GM06990 (cell line): ENCODE measurements around the gene AFF4.
"Not testable (repeated sequence)": the region's sequence is repeated elsewhere in the genome, so short reads cannot be mapped to it uniquely, and the experiment has no call there.

Experiments used
- DNase-seq: peaks from one replicate; pipeline ENCODE4 v3.0.0-alpha.2; 2011; ENCODE audit not compliant: insufficient read length; ENCODE audit errors: extremely low read depth
- H3K27me3 ChIP-seq: replicated peaks from 2 replicates; pipeline ENCODE4 v1.6.0; 2011; ENCODE audit warnings: low read length; ENCODE audit not compliant: control insufficient read depth, insufficient read depth
- H3K36me3 ChIP-seq: 2 replicates; pipeline ENCODE4 v1.5.1; 2011; ENCODE audit warnings: low read length; ENCODE audit not compliant: control insufficient read depth, insufficient read depth
- H3K4me3 ChIP-seq: replicated peaks from 2 replicates; pipeline ENCODE4 v1.5.1; 2011; ENCODE audit warnings: low read depth, mild to moderate bottlenecking, control low read depth, low read length
- TF ChIP-seq, protein P1 (sequence below): IDR thresholded peaks from 2 replicates; pipeline ENCODE4 v1.5.1; 2011; ENCODE audit warnings: low read length, control low read depth, mild to moderate bottlenecking, inconsistent platforms; ENCODE audit not compliant: insufficient read depth, poor library complexity, severe bottlenecking

AFF4 gene

DNA sequence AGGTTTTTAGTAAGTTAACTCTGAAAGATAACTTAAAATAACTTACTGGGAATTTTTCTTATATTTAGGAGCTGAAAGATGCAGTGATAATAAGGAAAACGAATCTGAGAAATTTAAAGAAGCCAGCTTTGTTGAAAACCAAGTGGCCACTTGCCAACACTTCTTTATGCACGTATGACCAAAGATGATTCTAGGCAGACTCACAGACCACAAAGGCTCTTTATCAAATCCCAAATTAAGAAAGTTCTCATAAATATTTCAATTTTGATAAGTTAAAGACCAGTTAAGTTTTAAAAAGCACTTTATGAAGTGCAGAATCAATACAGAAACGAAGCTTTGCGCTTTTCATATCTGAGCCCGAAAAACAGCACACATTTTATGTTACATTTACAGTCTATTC is 1.5 kb downstream of the AFF4 start:
- Histone ChIP-seq H3K4me3 (peak overlapping the region; percentile 67), H3K36me3 (no peaks in the 10 kb centered on the region; the same call in 1 of the 2 replicates), H3K27me3 (no peaks in the 10 kb centered on the region)
- TF ChIP-seq, protein P1, sequence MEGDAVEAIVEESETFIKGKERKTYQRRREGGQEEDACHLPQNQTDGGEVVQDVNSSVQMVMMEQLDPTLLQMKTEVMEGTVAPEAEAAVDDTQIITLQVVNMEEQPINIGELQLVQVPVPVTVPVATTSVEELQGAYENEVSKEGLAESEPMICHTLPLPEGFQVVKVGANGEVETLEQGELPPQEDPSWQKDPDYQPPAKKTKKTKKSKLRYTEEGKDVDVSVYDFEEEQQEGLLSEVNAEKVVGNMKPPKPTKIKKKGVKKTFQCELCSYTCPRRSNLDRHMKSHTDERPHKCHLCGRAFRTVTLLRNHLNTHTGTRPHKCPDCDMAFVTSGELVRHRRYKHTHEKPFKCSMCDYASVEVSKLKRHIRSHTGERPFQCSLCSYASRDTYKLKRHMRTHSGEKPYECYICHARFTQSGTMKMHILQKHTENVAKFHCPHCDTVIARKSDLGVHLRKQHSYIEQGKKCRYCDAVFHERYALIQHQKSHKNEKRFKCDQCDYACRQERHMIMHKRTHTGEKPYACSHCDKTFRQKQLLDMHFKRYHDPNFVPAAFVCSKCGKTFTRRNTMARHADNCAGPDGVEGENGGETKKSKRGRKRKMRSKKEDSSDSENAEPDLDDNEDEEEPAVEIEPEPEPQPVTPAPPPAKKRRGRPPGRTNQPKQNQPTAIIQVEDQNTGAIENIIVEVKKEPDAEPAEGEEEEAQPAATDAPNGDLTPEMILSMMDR: no peak
- no peak for DNase-seq

DNA sequence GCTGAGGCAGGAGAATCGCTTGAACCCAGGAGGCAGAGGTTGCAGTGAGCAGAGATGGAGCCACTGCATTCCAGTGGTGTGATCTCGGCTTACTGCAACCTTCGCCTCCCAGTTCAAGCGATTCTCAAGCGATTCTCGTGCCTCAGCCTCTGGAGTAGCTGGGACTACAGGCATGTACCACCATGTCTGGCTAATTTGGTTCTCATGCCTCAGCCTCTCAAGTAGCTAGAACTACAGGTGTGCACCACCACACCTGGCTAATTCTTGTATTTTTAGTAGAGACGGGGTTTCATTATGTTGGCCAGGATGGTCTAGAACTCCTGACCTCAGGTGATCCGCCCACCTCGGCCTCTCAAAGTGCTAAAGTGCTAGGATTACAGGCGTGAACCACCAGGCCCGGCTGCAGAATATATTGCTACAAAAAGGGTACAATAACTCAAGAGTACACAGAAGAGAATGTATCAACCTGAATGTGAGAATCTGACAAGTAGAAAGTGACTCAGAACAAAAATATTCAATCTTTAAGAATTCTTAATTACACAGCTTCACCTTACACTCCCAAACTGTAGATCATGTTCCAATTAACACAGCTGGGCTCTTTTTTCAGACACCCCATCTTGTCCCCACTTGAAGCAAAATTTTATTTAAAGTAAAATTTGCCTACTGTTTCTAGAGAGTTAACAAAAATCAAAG is 2.2 kb downstream of the AFF4 start:
- H3K36me3 ChIP-seq, H3K27me3 ChIP-seq, DNase-seq: not testable (repeated sequence)
- H3K4me3 ChIP-seq: peak overlapping the region; percentile 67

DNA sequence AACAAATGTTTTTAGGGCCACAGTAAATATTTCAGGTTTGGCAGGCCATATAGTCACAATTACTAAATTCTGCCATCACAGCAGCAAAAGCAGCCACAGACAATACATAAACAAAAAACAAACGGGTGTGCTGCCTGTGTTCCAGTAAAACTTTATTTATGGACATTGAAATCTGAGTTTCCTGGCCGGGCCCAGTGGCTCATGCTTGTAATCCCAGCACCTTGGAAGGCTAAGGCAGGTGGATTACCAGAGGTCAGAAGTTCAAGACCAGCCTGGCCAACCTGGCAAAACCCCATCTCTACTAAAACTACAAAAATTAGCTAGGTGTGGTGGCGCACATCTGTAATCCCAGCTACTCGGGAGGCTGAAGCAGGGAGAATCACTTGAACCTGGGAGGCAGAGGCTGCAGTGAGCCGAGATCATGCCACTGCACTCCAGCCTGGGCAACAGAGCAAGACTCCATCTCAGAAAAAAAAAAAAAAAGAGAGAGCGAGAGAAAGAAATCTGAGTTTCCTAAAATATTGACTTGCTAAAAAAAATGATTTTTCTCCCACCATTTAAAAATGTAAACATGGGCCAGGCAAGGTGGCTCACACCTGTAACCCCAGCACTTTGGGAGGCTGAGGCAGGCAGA is 7.2 kb downstream of the AFF4 start:
- not testable (repeated sequence) for H3K4me3 ChIP-seq, DNase-seq, H3K27me3 ChIP-seq, H3K36me3 ChIP-seq

DNA sequence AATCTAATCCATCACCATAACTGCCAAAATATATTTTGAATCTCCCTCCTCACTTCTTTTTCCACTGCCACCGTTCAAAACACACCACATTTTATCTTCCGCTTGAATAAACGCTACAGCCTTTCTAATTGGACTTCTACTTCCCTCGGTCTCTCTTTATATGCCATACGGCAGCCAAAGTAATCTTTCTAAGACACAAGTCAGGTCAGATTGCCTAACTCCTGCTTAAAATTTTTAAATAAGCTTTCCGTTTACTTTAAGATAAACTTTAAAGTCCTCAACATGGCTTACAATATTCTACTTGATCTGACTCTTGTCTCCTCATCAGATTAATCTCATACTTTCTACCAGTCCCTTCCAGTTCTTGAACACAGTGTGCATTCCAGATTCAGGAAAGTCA is 9.7 kb downstream of the AFF4 start:
- Histone ChIP-seq H3K36me3 (peaks cover 6% of the 10 kb centered on the region), H3K4me3 (no peak overlapping the region), H3K27me3 (no peaks in the 10 kb centered on the region)
- no peak for DNase-seq
- TF ChIP-seq, protein P1: no peak

DNA sequence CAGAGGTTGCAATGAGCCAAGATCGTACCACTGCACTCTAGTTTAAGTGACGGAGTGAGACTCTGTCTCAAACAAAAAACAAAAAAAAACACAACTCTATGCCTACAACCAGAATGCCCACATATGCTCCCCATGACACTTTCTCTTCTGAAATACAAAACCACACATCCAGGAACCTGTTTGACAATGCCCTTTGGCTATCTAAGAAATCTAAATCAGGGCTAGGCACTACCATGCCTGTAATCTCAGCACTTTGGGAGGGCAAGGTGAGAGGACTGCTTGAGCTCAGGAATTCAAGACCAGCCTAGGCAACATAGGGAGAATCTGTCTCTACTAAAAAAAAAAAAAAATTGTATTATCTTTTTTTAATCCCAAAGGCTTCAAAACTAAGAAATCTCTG is 10.6 kb downstream of the AFF4 start:
- H3K27me3 ChIP-seq: no peaks in the 10 kb centered on the region
- no peak overlapping the region for H3K4me3 ChIP-seq
- no peak for DNase-seq
- peaks cover 6% of the 10 kb centered on the region for H3K36me3 ChIP-seq
- TF ChIP-seq, protein P1: no peak

DNA sequence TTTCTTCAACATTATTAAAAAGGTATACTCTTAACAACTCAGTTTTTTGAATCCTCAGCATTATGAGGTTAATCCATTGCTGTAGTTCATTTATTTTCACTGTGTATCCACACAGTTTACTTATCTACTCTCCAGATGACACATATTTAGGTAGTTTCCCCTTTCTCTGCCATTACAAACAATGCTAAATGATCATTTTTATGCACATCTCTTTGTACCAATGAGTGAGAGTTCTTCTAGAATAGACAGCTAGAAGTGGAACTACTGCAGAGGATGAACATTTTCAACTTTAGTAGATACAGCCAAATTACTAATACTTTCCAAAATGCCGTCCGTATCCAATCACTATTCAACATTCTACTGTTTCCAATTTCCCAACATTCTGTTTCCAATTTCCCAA is 11.5 kb downstream of the AFF4 start:
- Histone ChIP-seq H3K36me3 (peaks cover 6% of the 10 kb centered on the region), H3K4me3 (no peak overlapping the region), H3K27me3 (no peaks in the 10 kb centered on the region)
- TF ChIP-seq, protein P1: no peak
- DNase-seq: no peak
